PFSK-1 (cell line): ENCODE data around the gene RILP.

ENCODE experiments used
- POLR2AphosphoS5 ChIP-seq: IDR thresholded peaks from 2 replicates; pipeline ENCODE4 v1.6.1; 2012; ENCODE audit warnings: low read depth, mild to moderate bottlenecking, control low read depth, low read length, moderate library complexity
- TF ChIP-seq, protein P1 (sequence below), 2 experiments: IDR thresholded peaks; 2 replicates each; pipeline versions ENCODE4 v1.6.1 to v1.8.0; 2011 to 2012; ENCODE audit warnings: low read depth in 2 of 2, low read length in 2 of 2, control low read depth in 1 of 2, inconsistent platforms in 1 of 2, mild to moderate bottlenecking in 1 of 2, moderate library complexity in 1 of 2; ENCODE audit not compliant: insufficient read depth in 1 of 2

DNA sequence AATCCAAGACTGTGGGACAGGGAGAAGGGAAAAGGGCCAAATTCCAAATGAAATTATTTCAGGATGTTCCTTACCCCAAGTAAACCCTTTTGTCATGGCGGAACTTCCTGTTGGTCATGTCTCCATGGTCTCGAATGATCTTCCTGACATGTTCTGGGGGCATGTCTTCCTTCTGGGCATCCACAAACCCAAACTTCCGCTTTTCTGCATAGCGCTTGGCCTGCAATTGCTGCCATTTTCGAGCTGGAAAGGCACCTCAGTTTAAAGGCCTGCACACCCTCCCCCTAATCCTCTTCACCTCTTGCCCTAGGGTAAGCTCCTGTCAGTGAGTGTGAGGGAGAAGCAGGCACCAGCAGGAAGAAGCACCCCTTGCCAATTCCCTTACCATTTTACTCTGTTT lies 33.8 kb upstream of the RILP start:
- TF ChIP-seq, protein P1, sequence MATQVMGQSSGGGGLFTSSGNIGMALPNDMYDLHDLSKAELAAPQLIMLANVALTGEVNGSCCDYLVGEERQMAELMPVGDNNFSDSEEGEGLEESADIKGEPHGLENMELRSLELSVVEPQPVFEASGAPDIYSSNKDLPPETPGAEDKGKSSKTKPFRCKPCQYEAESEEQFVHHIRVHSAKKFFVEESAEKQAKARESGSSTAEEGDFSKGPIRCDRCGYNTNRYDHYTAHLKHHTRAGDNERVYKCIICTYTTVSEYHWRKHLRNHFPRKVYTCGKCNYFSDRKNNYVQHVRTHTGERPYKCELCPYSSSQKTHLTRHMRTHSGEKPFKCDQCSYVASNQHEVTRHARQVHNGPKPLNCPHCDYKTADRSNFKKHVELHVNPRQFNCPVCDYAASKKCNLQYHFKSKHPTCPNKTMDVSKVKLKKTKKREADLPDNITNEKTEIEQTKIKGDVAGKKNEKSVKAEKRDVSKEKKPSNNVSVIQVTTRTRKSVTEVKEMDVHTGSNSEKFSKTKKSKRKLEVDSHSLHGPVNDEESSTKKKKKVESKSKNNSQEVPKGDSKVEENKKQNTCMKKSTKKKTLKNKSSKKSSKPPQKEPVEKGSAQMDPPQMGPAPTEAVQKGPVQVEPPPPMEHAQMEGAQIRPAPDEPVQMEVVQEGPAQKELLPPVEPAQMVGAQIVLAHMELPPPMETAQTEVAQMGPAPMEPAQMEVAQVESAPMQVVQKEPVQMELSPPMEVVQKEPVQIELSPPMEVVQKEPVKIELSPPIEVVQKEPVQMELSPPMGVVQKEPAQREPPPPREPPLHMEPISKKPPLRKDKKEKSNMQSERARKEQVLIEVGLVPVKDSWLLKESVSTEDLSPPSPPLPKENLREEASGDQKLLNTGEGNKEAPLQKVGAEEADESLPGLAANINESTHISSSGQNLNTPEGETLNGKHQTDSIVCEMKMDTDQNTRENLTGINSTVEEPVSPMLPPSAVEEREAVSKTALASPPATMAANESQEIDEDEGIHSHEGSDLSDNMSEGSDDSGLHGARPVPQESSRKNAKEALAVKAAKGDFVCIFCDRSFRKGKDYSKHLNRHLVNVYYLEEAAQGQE (IDR thresholded peaks at IDR 0.05; ENCODE audit: insufficient read depth in 1 of 2, low read depth in 2 of 2, low read length in 2 of 2): no peak
- TF ChIP-seq POLR2AphosphoS5: no peak
